Esophagus (tissue), 2 donors: Measurements from ENCODE around the gene SKIC3. TPM values are rescaled to one million over a fixed set of nuclear protein-coding genes. Genes with fewer than 3 reads are reported as not detected.

Source experiments
- H3K27ac ChIP-seq, 2 donors: one replicate each; pipeline ENCODE4 v1.5.1; 2013; ENCODE audit warnings: low read depth in 2 of 2, mild to moderate bottlenecking in 2 of 2, inconsistent platforms in 1 of 2, low read length in 1 of 2, moderate library complexity in 1 of 2
- H3K27me3 ChIP-seq, 2 donors: one replicate each; pipeline ENCODE4 v1.6.1; 2013; ENCODE audit warnings: low read length in 2 of 2, control low read depth in 1 of 2, mild to moderate bottlenecking in 1 of 2; ENCODE audit not compliant: insufficient read depth in 2 of 2, control insufficient read depth in 1 of 2
- H3K36me3 ChIP-seq, 2 donors: one replicate each; pipeline ENCODE4 v1.6.1; 2013; ENCODE audit warnings: low read length in 1 of 2; ENCODE audit not compliant: control insufficient read depth in 2 of 2, insufficient read depth in 2 of 2
- H3K4me1 ChIP-seq, 2 donors: one replicate each; pipeline ENCODE4 v1.6.1; 2013; ENCODE audit warnings: low read length in 1 of 2; ENCODE audit not compliant: control insufficient read depth in 2 of 2, insufficient read depth in 2 of 2
- H3K4me3 ChIP-seq, 2 donors: one replicate each; pipeline ENCODE4 v1.5.1; 2013; ENCODE audit warnings: low read length in 2 of 2, mild to moderate bottlenecking in 2 of 2, low read depth in 1 of 2, moderate library complexity in 1 of 2
- H3K9me3 ChIP-seq, 2 donors: one replicate each; pipeline ENCODE4 v1.6.1; 2013; ENCODE audit warnings: mild to moderate bottlenecking in 2 of 2, low read depth in 1 of 2, low read length in 1 of 2, moderate library complexity in 1 of 2; ENCODE audit not compliant: control insufficient read depth in 2 of 2, insufficient read depth in 1 of 2
- WGBS, 2 donors: extraction: QIAGEN DNeasy Blood & Tissue Kit; methylation state at CpG; one replicate each; pipeline ENCODE4 v1.1.7; 2013; 5-methylcytosine and 5-hydroxymethylcytosine counted together
- polyA plus RNA-seq, 2 donors: library from polyadenylated mRNA; stranded (reverse); fragments of 200-250 nt; gene quantifications; one replicate each; pipeline ENCODE4 v1.2.3, GENCODE V29; 2013
- donor health status: healthy with polysubstance abuse.
- donor health status: Bipolar disorder and iron deficiency.

The SKIC3 gene
- 10 to 100 TPM; 11.7 to 13.0 TPM for polyA plus RNA-seq

DNA sequence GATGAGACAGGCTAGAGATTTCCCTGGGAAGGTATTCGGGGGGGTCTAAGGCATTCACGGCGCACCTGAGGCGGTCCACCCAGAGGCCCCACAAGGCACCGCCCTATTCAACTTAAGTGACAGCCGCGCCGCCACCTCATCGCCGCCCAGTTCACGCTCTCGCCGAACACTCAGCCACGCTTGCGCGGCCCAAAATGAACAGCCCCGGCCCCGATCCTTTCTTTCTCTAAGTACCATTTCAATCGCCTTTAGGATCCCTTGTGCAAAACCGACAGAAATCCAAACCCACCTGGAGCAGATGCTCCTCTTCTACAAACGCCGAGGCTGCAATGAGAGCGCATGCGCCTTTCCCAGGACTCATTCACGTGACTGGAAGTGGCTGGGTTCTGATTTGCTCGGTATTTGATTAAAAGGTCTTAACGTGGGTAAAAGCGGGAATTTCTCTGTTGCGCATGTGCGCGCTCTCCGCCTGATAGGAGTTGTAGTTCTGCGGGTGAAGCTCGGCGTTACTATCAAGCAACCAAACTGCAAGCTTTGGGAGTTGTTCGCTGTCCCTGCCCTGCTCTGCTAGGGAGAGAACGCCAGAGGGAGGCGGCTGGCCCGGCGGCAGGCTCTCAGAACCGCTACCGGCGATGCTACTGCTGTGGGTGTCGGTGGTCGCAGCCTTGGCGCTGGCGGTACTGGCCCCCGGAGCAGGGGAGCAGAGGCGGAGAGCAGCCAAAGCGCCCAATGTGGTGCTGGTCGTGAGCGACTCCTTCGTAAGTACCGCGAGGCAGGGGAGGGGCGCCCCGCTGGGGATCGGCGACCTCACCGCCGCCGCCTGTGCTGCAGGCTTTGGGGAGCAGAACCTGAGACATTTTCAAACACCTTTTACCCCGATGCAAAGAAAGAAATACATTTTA, at the start of gene SKIC3, which contains the start of gene ARSK:
SKIC3 (minus strand) TSS at position 331 of the 902 bp plus-strand sequence. CDS start 7,827 bp downstream, outside the sequence.
ARSK (plus strand) TSS at position 455 of the 902 bp plus-strand sequence; CDS start at position 633, 178 bp downstream.
- no peaks in the 10 kb centered on the region for H3K27me3 ChIP-seq
- H3K9me3 ChIP-seq = no peaks in the 10 kb centered on the region
- peaks cover 0 to 4% of the 10 kb centered on the region in 2 donors for H3K4me1 ChIP-seq
- no peaks in the 10 kb centered on the region for H3K36me3 ChIP-seq
- H3K27ac ChIP-seq = peak within 1 kb of the TSS; percentile 92 to 96
- WGBS, 2 donors = 0 to 1% methylated on average over 63 of the region's 63 CpGs
- H3K4me3 ChIP-seq = peak within 1 kb of the TSS; percentile 99

DNA sequence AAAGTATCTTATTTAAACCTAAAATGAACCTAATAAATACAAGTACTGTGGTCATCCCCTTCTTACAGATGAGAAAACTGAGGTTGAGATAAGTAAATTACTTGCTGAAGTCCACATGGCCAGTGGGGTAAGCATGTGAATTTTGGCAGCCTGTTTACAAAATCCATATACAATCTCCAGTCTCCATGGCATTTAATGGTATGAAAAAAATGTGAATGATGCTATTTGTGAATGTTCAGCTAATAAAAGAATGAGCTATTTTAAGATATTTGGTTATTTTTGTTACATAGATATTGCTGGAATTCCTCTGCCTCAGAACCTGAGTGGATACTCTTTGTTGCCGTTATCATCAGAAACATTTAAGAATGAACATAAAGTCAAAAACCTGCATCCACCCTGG, 45.8 kb upstream of the SKIC3 start:
- Histone ChIP-seq H3K4me1 (no peaks in the 10 kb centered on the region), H3K4me3 (no peak overlapping the region), H3K9me3 (no peaks in the 10 kb centered on the region), H3K36me3 (no peaks in the 10 kb centered on the region), H3K27me3 (no peaks in the 10 kb centered on the region), H3K27ac (no peak overlapping the region)
- WGBS, 2 donors = 83 to 86% methylated on average over 1 of the region's 1 CpG

DNA sequence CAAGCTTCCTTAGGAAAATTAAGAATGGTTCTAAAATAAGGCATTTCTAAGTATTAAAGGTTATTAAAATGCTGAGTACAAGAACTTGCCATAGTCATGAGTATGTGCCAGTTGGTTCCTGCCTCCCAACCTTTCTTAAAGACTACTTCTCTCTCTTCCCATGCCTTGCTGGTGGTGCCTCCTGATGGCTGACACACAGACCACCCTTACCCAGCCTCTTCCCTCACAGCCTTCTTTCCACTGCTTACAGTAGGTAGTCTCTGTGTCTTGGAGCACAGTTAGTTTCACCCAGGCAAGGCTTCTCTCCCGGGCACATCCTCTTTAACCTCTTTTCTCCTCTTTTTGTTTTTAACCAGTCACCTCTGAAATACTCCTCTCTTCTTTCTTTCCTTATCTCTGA, 44.5 kb upstream of the SKIC3 start:
- WGBS, 2 donors = 90 to 96% methylated on average over 1 of the region's 1 CpG
- no peaks in the 10 kb centered on the region for H3K9me3 ChIP-seq
- no peak overlapping the region for H3K27ac ChIP-seq
- no peaks in the 10 kb centered on the region for H3K27me3 ChIP-seq
- H3K36me3 ChIP-seq = no peaks in the 10 kb centered on the region
- H3K4me1 ChIP-seq = no peaks in the 10 kb centered on the region
- H3K4me3 ChIP-seq = no peak overlapping the region

DNA sequence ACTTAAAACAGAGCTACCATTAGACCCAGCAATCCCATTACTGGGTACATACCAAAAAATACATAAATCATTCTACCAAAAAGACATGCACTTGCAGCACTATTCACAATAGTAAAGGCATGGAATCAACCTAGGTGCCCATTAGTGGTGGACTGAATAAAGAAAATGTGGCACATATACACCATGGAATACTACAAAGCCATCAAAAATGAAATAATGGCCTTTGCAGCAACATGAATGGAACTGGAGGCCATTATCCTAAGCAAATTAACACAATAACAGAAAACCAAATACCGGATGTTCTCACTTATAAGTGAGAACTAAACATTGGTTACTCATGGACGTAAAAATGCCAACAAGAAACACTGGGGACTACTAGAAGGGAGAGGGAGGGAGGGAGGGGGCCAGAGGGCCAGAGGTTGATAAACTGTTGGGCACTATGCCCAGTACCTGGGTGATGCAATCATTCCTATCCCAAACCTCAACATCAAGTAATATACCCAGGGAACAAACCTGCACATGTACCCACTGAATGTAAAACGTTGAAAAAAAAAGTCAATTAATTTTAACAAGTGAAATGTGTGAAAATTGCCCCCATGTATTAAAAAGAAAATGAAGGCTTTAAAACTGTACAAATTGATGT, 40.6 kb upstream of the SKIC3 start:
- 89 to 93% methylated on average over 3 of the region's 3 CpGs for WGBS, 2 donors
- H3K27me3 ChIP-seq = no peaks in the 10 kb centered on the region
- no peaks in the 10 kb centered on the region for H3K9me3 ChIP-seq
- no peak overlapping the region for H3K27ac ChIP-seq
- no peaks in the 10 kb centered on the region for H3K36me3 ChIP-seq
- H3K4me3 ChIP-seq = no peak overlapping the region
- H3K4me1 ChIP-seq = no peaks in the 10 kb centered on the region

DNA sequence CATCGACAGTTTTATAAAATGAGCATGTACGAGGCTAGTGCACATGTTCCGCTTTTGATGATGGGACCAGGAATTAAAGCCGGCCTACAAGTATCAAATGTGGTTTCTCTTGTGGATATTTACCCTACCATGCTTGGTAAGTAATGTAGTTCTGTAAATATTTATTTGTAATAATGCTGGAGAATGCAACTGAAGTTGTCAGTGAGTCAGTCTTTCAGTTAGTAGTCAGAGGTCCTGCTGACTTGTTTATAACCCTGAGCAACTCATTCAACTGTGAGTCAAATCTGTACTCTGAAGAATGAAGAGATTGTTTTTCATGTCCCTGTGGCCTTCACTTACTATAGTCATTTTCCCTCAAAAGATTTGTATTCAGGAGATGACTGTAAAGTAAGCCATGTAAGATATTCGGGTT, 36.7 kb upstream of the SKIC3 start:
- Histone ChIP-seq H3K27ac (no peak overlapping the region), H3K4me3 (no peak overlapping the region), H3K27me3 (no peaks in the 10 kb centered on the region), H3K36me3 (no peaks in the 10 kb centered on the region), H3K9me3 (no peaks in the 10 kb centered on the region), H3K4me1 (no peaks in the 10 kb centered on the region)
- 87 to 89% methylated on average over 5 of the region's 5 CpGs for WGBS, 2 donors

DNA sequence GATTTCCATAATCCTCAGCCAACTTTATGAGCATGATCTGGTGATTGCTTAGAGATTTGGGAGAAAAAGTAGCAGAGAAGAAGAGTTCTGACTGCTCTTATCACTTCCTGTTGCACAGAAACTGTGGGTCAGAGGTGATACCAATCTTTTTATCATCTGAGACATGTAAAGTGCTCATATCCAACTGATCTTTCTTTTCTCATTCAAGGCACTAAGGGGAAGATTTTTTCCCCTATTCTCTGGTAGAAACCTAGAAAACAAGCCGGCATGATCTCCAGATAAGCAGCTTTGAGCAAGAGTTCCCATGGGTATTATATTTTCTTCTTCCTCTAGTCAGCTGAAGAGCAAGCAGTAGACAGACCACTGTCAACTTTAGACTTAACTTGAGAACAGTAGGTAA, 36.1 kb upstream of the SKIC3 start:
- Histone ChIP-seq H3K27ac (no peak overlapping the region), H3K36me3 (no peaks in the 10 kb centered on the region), H3K4me3 (no peak overlapping the region), H3K9me3 (no peaks in the 10 kb centered on the region), H3K27me3 (no peaks in the 10 kb centered on the region), H3K4me1 (no peaks in the 10 kb centered on the region)
- WGBS, 2 donors = 86 to 94% methylated on average over 1 of the region's 1 CpG

DNA sequence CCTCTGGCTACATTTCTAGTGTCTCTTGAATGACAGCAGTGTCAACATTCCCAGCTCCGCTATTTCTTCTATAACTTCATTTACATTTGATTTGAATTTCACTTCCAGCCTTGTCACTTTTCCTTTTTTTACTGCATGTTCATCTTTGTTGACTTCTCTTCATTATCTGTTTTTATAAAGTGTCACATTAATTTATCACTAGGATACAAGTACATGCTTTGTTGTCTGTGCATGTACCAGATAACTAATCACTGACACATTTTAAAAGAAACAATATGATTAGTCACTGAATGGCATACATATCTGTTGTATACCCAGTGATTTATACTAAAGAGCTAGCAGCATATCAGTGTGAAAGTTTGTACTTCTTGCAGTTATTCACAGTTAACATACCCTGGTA, 29.2 kb upstream of the SKIC3 start:
- Histone ChIP-seq H3K4me3 (no peak overlapping the region), H3K27ac (no peak overlapping the region), H3K36me3 (no peaks in the 10 kb centered on the region), H3K9me3 (no peaks in the 10 kb centered on the region), H3K4me1 (no peaks in the 10 kb centered on the region), H3K27me3 (no peaks in the 10 kb centered on the region)
- WGBS, 2 donors = 97 to 98% methylated on average over 1 of the region's 1 CpG

DNA sequence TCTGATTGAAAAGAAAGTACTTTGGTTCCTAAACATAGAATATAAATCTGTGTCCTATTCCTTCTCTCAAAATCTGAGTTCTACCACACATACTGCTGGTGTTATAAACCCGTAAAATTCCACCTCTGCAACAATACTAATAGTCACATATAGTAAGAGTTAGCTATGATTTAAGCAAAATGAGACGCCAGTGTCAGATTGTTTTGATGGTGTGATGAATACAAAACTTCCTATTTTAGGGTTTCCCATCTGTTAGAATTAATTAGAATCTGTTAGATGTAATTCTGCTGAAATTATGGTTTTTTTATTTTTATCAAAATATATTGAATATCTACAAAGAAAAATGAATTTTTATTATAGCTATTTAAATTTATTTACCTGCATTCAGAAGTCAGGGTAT, 26.8 kb upstream of the SKIC3 start:
- Histone ChIP-seq H3K27me3 (no peaks in the 10 kb centered on the region), H3K27ac (no peak overlapping the region), H3K36me3 (no peaks in the 10 kb centered on the region), H3K4me3 (no peak overlapping the region), H3K4me1 (no peaks in the 10 kb centered on the region), H3K9me3 (no peaks in the 10 kb centered on the region)
- 93 to 98% methylated on average over 2 of the region's 2 CpGs for WGBS, 2 donors

DNA sequence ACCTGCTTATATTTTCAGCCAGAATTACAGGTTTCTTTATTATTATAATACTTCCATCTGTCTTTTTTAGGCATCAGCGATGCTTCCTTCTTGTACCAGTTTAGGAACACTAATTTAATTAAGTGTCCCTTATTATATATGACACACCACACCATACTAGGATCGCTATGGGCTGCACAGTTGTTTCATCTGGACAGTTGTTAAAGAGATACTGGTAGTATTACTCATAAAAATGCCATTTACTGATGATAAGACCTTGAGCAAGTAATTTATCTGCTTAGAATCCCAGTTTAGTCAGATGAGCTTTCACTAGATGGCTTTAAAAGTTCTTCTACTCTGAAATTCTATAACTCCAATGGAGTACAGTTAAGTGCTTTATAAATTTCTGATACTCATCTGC, 17.2 kb upstream of the SKIC3 start:
- Histone ChIP-seq H3K27ac (no peak overlapping the region), H3K9me3 (no peaks in the 10 kb centered on the region), H3K4me1 (no peaks in the 10 kb centered on the region), H3K4me3 (no peak overlapping the region), H3K36me3 (no peaks in the 10 kb centered on the region), H3K27me3 (no peaks in the 10 kb centered on the region)
- 96 to 99% methylated on average over 2 of the region's 2 CpGs for WGBS, 2 donors
